OCI-LY3 (cell line): ENCODE measurements around the gene SH3YL1.

ENCODE experiments used
- EZH2phosphoT487 ChIP-seq: fragments of 200-600 bp; shearing (Covaris generic); IDR thresholded peaks from 2 replicates; pipeline ENCODE4 v1.6.1; 2018; ENCODE audit warnings: antibody characterized with exemption, mixed run types, low read depth
- TF ChIP-seq, protein P1 (sequence below): fragments of 200-600, 300-600 bp; sonication (generic); IDR thresholded peaks from 2 replicates; pipeline ENCODE4 v1.5.1; 2014; ENCODE audit warnings: antibody characterized with exemption, low read length, low read depth

DNA sequence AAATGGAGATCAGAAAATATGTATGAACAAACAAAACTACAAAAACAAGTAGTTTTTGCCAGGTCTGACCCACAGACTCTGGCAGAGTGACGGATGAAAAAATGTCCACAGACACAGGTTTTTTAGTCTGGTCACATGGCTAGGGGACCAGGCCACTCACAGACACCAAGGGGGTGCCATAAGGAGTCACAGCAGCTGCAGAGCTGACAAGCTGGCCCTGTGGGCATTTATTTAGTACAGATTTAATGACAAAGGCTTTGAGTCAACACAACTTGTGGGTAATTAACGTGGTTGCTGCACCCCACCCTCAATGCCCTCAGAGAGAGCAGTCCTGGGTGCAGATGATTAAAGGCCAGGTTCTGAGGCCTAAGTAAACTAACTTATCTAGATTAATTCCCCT, 76.0 kb downstream of the SH3YL1 start:
- TF ChIP-seq, protein P1, sequence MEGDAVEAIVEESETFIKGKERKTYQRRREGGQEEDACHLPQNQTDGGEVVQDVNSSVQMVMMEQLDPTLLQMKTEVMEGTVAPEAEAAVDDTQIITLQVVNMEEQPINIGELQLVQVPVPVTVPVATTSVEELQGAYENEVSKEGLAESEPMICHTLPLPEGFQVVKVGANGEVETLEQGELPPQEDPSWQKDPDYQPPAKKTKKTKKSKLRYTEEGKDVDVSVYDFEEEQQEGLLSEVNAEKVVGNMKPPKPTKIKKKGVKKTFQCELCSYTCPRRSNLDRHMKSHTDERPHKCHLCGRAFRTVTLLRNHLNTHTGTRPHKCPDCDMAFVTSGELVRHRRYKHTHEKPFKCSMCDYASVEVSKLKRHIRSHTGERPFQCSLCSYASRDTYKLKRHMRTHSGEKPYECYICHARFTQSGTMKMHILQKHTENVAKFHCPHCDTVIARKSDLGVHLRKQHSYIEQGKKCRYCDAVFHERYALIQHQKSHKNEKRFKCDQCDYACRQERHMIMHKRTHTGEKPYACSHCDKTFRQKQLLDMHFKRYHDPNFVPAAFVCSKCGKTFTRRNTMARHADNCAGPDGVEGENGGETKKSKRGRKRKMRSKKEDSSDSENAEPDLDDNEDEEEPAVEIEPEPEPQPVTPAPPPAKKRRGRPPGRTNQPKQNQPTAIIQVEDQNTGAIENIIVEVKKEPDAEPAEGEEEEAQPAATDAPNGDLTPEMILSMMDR: no peak
- TF ChIP-seq EZH2phosphoT487: no peak
